NOMO-1 treated with DMSO at 0.1 percent for 48 hours (cell line): ENCODE data around the gene KANSL1.
"Not testable (repeated sequence)": the region's sequence is repeated elsewhere in the genome, so short reads cannot be mapped to it uniquely, and the experiment has no call there.

Source experiments
- DNase-seq: peaks from one replicate; lab custom pipeline; 2025; ENCODE audit not compliant: unreplicated experiment; lab: John Stamatoyannopoulos, UW

Gene KANSL1

DNA sequence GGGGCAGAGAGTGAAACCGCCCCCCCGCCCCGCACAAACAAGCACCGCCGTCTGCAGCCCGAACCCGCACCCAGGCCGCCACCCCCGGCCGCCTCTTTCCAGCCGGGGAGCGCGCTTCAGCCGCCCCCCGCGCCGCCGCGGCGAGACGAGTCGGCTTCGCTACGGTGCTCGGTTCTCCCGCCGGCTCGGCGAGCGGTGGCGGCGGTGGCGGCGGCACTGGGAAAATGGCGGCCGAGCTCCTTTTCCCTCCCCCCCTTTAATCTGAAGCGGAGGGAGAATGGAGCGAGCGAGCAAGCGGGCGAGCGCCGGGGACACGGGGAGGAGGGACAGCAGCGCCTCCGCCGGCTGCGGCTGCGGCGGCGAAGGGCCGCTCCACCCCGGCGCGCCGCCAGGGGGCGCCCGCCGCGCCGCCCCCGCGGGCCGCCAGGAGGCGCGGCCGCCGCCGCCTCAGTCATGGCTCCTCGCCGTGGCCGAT lies at the start of gene KANSL1:
KANSL1 (minus strand) TSS at position 279 of the 475 bp plus-strand sequence. CDS start 21,286 bp downstream, outside the sequence.
- DNase-seq, result peak; percentile 86

DNA sequence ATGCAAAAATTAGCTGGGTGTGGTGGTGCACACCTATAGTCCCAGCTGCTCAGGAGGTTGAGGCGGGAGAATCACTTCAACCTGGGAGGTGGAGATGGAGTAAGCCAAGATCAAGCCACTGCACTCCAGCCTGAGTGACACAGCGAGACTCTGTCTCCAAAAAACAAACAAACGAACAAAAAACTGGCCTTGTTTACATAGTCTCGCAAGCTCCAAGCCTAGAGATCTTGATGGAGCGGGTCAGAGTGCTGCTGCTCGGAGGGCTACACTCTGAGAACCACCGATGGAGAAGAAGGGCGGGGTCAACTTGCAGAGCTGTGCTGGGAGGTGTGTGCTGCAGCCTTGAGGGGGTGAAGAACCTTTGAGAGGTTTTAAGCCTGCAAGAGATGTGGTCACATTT lies 38.1 kb upstream of the KANSL1 start:
- DNase-seq, result not testable (repeated sequence)

GRCh38 chr17:46225274-46225794 lies 32.1 kb upstream of the KANSL1 start:
- DNase-seq, result peak; percentile 72

DNA sequence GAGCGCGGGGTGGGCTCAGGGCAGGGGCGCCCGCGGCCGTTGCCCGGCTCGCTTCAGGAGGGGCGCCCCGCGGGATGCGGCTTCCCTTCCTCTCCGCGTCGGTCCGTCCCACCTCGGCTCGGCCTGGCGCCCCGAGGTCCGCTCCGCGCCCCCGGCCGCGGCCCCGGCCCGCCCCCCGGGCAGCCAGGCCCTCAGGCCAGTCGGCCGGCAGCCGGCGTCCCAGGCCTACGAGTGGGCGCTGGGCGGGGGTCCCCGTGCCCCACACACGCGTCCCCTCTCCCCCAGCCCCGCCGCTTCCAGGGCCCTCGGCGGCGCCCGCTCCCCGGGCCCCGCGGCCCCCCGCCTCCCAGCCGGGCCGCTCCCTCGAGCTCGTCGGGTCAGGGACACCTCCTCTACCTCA lies 31.6 kb upstream of the KANSL1 start:
- DNase-seq, result not testable (repeated sequence)

DNA sequence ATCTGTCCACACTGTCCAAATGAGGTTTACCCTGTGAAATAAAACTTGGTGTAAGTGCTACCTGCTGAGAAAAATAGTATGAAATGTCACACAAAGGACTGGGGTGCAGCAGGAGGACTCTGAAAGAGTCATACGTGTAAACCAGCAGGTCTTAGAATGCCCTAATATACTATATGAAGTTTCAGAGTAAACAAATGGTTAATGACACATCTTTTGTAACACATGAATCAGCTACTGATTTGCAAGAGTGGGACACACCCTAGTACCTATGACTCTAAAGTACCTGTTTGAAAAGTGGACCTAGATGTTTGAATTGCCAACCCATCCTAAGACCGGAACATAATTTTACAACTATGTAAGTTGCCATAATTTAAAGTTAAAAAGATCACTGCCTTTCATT lies 29.8 kb upstream of the KANSL1 start:
- not testable (repeated sequence) for DNase-seq

- DNase-seq, result no peak
These were observed 23.5 kb upstream of the KANSL1 start for GRCh38 chr17:46216682-46217081.

DNA sequence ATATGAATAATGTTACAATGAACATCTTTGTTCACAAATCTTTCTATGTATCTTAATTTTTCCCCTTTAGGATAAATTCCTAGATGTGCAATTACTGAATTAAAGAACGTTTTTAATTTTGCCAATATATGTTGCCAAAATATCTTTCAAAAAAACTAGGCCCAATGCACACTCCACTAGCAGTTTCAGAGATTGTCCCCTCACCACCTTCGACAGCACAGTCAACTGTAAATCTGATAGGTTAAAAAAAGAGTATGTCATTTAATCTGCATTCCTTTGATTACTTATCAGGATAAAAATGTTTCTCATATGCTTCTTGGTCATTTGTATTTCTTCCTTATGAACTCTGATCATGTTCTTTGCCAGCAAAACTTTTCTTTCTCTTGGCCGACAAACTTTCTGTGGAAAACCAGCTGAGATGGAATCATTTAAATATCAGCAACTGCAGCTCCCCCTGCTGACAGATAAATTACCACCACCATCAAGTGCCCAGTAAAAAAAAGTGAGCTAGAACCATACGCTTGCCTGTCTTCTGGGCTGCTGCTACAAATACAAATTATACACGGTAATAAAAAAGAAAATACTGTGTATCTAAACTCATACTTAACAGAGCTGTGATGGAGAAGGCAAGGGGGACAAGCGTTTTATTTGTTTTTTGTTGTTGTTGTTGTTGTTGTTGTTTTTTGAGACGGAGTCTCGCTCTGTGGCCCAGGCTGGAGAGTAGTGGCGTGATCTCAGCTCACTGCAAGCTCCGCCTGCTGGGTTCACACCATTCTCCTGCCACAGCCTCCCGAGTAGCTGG lies 19.6 kb upstream of the KANSL1 start:
- DNase-seq, result peak; percentile 31

- DNase-seq, result no peak
These were observed 15.8 kb upstream of the KANSL1 start for GRCh38 chr17:46208997-46209396.

GRCh38 chr17:46205975-46206374 lies 12.7 kb upstream of the KANSL1 start:
- DNase-seq, result no peak

DNA sequence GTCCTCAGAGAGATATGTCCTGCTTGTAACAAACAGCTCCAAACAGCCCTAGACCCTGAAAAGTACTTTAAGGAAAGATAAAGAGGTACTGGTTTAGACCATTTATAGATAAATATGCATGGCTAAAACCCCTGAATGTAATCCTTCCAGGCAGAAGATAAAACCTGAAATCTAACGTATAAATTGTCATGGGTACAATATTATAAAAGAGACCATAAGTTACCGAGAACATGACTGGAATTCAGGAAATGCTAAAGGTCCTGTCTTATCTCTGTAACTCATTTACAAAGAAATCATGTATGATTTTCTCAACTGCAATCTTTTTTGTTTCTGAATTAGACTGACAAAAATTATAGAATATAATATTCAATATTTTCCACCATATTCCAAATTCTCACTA lies 9.2 kb upstream of the KANSL1 start:
- DNase-seq, result no peak

- no peak for DNase-seq
These were observed 8.3 kb upstream of the KANSL1 start for GRCh38 chr17:46201491-46201890.

- no peak for DNase-seq
These were observed 7.0 kb upstream of the KANSL1 start for GRCh38 chr17:46200197-46200596.

- DNase-seq, result no peak
These were observed 6.2 kb upstream of the KANSL1 start for GRCh38 chr17:46199379-46199778.

GRCh38 chr17:46198233-46198632 lies 5.0 kb upstream of the KANSL1 start:
- DNase-seq, result no peak

DNA sequence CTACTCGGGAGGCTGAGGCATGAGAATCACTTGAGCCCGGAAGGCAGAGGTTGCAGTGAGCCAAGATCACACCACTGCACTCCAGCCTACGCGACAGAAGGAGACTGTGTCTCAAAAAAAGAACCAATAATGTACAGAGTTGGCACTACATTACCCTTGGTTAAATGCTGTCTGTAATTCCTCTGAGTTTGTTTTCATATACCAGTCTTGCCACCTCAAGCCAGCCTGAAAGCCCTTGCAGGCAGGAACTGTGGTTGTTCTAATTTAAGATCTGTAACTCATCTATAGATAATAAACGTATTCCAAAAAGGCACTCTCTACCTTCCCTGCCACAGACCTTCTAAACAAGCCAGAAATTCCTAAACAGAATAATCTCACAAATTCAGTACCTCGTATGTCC lies 4.3 kb upstream of the KANSL1 start:
- no peak for DNase-seq

GRCh38 chr17:46195939-46196716 lies 2.9 kb upstream of the KANSL1 start:
- DNase-seq, result no peak

DNA sequence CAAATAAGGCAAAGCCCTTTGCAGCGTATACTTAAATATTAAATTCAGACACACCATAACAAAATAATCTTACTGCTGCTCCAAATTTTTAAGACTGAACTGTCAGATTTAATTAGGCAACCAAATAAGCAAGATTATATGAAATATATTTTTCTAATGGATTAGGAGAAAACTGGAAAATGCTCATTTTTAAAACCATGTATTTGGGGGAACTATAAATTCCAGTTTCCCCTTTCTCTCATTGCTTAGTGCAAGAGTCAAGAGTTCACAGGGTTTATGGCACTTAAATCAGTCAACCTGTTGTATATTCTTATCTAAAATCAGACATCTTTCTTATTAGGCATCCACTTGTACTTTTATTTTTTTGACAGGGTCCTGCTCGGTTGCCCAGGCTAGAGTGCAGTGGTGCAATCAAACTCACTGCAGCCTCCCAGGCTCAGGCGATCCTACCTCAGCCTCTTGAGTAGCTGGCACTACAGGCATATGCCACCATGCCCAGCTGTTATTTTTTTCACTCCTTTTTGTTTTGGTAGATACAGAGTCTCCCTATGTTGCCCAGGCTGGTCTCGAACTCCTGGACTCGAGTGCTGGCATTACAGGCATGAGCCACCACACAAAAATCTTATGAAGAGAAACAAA lies 2.1 kb upstream of the KANSL1 start:
- no peak for DNase-seq

GRCh38 chr17:46194393-46195216 lies 1.4 kb upstream of the KANSL1 start:
- peak; percentile 76 for DNase-seq

DNA sequence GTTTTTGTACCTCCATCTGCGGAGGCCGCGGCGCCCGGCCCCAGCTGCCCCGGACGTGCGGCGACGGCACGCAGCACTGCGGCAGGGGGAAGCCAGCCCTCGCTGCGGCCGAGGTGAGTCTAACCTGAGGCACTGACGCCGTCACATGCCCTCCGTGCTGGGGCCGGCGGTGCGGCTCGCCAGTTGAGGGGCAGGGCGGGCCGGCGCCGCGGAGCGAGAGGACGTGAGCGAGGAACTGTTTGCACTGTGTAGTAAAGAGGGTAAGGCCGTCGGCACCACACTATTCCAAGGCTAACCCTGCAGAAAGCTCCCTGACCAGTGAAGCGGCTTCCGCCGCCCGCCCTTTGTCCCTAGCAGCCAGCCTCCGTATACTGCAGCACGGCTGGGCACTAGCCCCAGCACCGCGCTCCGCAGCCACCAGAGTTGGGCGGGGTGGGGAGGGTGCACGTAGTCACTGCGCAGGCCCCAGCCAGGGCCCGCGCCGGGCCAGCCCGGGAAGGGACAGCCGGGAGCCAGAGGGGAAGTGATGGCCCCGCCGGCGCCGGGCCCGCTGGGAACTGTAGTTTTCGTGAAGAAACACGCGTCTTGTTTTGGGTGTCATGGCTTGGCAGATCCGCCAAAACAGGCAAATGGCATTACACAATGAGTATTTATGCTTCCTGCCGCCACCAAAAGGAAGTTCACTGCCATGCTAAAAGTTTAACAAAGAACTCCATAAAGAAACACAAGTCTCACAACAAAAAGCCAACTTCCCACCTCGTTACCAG lies 580 bp upstream of the KANSL1 start:
- DNase-seq, result peak; percentile 95
